ENCODE data around the gene CAB39L.

GRCh38 chr13:49418206-49418605 is 25.7 kb downstream of the CAB39L start:
- TF ChIP-seq RFX5 (IDR thresholded peaks at IDR 0.05; ENCODE audit: low read depth, low read length): no peak
- no peak for TF ChIP-seq ZNF384 (IDR thresholded peaks at IDR 0.05; ENCODE audit: low read depth, low read length)
- TF ChIP-seq FOXK2 (conservative IDR thresholded peaks at IDR 0.05 in 1 of 2, IDR thresholded peaks at IDR 0.05 in 1 of 2; ENCODE audit: low read depth in 2 of 2): no peak
- no peak for TF ChIP-seq DDX20 (tag; IDR thresholded peaks at IDR 0.05; ENCODE audit: low read depth)
- no peak for TF ChIP-seq MCM7 (IDR thresholded peaks at IDR 0.05)
- TF ChIP-seq HSF4 (CRISPR knock-in tag; IDR thresholded peaks at IDR 0.05; ENCODE audit: borderline replicate concordance): no peak
- TF ChIP-seq ZFPM2 (CRISPR knock-in tag; IDR thresholded peaks at IDR 0.05): no peak
- TF ChIP-seq CTCF (IDR thresholded peaks at IDR 0.05 in 2 of 3, conservative IDR thresholded peaks at IDR 0.05 in 1 of 3; ENCODE audit: insufficient read depth in 2 of 3, low read depth in 1 of 3, low read length in 3 of 3): no peak
- TF ChIP-seq FOXA3 (CRISPR knock-in tag; conservative IDR thresholded peaks at IDR 0.05 in 1 of 2, IDR thresholded peaks at IDR 0.05 in 1 of 2): no peak
- no peak for TF ChIP-seq ZNF444 (CRISPR knock-in tag; IDR thresholded peaks at IDR 0.05)
- no peak for TF ChIP-seq EGR1 (conservative IDR thresholded peaks at IDR 0.05)
- TF ChIP-seq EHMT2 (IDR thresholded peaks at IDR 0.05): no peak
- no peak for TF ChIP-seq HEY1 (CRISPR knock-in tag; IDR thresholded peaks at IDR 0.05; ENCODE audit: borderline replicate concordance)

All from K562 (cell line).